HPDE6-E6E7 (cell line): ENCODE results near the gene SACS.
"Not testable (repeated sequence)": the region's sequence is repeated elsewhere in the genome, so short reads cannot be mapped to it uniquely, and the experiment has no call there.

Source experiments
- DNase-seq: peaks from one replicate; pipeline ENCODE4 v3.0.0; 2011; ENCODE audit warnings: missing footprints; ENCODE audit errors: extremely low spot score

SACS gene

DNA sequence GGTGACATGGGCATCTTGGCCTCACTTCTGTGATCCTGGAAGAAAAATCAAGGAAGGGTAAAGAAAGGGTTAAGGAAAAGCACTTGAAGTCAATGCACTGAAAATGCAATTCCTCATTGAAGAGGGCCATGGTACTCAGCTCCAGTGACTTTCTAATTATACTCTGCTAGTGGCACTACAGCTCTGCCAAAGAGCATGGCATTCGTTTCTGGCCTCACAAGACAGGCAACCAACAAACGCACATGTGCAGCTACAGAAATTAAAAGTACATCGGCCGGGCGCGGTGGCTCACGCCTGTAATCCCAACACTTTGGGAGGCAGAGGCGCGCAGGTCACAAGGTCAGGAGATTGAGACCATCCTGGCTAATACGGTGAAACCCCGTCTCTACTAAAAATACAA, 21.8 kb downstream of the SACS start:
- no peak for DNase-seq

DNA sequence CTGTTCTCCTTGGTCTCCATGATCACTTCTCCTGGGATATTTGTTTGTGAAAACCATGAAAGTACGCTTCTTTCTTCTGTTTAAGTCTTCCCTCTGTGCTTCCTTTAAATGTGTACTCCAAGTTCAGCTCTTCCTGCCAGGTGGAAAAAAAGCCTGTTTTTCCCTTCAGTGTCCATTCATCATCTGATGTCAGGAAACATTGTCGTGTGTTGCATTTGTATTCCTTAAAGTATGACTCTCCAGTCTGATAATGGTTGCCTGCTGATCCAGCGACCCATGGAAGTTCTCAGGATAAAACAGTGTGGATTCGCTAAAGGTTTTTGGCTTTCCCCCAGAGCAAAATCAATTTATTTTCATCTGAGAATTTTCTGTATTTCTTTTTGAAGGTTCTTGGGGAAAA, 22.3 kb downstream of the SACS start:
- DNase-seq = no peak

DNA sequence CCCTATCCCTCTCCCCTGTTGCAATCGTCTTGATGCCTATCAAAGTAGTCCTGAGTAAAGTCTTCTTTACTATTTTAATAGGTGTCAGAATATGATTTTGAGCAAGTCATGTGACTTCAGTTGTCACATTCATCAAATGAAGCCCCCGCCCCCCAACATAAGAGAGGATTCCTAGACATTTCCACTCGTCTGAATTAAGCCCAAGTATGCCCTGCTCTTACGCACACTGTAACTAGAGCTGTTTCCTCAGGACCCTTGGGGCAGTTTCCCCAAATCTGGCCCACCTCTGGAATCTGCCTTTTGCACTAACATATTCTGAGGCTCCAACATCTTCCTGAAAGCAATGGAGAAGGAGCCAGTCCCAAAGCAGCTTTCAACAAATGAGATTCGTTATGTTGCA, 25.5 kb downstream of the SACS start:
- DNase-seq = no peak

DNA sequence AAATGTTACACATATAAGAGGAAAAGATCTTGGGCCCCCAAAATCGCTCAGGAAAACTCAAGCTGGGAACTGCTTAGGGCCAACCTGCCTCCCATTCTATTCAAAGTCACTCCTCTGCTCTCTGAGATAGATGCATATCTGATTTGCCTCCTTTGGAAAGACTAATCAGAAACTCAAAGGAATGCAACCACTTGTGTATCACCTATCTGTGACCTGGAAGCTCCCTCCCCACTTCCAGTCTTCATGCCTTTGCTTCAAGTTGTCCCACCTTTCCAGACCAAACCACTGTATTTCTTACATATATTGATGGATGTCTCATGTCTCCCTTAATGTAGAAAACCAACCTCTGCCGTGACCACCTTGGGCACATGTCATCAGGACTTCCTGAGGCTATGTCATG, 32.3 kb downstream of the SACS start:
- not testable (repeated sequence) for DNase-seq

DNA sequence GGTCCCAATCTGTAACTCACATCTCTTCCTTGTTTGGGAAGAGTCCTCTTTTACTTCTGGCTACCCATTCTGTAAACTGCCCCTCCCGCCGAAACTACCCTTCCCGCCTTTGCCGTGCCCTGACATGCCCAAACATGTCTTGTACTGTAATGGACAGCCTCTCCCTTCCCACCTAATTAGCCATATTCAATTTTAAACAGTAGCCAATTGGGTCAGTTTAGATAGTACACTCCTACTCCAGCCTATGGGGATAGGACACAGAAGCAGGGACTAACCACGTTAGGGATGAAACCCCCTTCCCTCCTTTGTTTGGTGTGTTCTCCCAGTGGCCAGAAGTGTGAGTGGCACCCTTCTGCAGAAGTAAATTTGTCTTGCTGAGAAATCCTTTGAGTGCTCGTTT, 34.2 kb downstream of the SACS start:
- DNase-seq = no peak

DNA sequence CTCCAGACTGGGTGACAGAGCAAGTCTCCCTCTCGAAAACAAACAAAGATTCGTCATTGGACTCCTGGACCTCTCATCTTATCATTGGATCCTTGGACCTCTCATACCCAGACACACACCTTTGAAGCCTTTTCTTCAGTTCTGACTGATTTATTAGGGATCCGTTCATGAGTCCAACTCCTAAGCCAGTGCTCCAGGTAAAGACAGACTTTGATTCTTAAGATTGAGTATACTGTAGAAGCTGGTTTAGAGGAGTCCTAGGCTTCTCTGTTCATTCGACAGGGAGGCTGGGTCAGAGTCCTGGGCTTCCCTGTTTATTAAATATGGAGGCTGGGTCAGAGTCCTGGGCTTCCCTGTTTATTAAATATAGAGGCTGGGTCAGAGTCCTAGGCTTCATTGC, 38.7 kb downstream of the SACS start:
- no peak for DNase-seq

DNA sequence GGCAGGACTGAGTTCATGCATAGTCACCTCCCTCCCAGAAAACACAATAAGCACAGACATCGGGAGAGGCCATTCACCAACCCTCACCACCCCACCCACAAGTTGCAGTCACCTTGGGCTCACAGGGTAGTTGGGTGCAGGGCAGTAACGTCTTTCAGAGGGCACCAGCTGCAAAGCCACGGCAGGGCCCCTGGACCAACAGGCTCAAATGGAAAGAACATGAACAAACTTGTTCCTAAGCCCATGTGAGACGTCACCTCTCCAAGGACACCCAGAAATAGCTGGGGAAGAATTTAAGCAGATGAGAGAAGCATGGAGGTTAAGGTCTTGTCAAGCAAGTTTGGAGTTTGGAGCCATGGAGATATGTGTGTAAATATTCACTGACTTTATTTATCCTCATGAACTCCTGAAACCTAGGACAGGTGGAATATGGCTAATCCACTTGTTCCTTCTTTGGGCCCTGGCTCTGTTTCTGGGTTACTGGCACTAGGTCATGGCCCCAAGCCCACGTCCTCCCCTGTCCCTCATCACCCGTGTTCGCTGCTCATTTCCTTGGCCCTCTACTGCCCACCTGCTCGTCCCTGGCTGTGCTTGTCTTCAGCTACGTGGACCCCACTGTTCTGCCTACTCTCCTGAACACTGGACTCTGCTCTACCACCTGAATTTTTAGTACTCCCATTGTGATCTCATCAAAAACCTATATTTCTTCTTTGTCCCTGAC, 40.4 kb downstream of the SACS start:
- DNase-seq = no peak

DNA sequence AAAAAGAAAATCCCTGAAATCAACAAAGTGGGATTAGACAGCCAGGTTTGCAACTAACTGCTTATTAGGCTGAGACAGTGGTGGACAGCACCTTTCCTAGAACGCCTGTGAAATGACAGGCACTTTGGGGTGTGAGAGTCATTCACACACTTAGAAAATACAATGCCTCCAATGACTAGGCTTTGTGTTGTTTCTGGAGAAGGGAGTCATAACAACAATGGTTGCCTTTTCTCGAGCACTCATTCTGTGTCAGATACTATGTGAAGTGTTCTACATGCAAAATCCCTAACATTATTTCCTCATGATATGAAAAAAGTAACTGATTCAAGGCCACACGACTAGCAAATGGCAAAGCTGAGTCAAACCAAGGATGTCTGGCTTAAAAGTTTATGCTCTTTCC, 41.2 kb downstream of the SACS start:
- no peak for DNase-seq

DNA sequence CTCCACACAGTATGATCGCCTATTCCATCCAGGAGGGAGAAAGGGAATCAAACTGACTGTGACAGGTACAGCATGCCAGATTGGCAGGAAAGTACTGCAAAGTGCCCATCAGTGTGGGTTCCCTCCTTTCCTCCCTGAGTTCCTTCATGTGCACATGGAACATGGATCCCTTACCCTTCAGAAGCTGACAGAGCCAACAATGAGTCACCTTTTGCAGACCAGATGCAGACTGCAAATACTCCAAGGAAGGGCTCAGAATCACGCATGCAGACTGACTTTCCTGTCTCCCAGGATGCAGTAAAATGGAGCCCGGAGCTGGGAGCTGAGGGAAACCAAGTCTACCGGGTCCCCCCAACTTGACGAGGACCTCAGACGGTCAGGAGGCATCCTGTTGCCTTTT, 41.8 kb downstream of the SACS start:
- no peak for DNase-seq

DNA sequence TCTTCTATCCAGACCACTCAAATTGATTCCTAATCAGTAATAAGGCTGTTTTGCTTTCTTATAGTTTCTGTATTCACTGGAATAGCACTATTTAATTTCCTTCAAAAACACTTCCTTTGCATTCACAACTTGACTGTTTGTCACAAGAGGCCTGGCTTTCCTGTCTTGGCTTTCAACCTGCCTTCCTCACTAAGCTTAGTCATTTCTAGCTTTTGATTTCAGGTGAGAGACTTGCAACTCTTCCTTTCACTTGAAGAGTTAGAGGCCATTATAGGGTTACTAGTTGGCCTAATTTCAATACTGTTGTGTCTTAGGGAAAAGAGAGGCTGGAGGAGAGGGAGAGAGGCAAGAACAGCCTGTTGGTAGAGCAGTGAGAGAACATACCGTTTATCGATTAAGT, 47.0 kb downstream of the SACS start:
- DNase-seq = no peak

DNA sequence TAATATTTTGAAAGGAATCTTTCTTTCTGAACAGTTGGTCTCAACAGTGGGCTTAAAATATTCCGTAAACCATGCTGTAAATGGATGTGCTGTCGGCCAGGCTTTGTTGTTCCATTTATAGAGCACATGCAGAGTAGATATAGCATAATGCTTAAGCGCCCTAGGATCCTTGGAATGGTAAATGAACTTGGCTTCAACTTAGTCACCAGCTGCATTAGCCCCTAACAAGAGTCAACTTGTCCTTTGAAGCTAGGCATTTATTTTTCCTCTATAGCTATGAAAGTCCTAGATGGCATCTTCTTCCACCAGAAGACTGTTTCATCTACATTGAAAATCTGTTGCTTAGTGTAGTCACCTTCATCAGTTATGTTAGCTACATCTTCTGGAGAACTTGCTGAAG, 47.6 kb downstream of the SACS start:
- DNase-seq = no peak

DNA sequence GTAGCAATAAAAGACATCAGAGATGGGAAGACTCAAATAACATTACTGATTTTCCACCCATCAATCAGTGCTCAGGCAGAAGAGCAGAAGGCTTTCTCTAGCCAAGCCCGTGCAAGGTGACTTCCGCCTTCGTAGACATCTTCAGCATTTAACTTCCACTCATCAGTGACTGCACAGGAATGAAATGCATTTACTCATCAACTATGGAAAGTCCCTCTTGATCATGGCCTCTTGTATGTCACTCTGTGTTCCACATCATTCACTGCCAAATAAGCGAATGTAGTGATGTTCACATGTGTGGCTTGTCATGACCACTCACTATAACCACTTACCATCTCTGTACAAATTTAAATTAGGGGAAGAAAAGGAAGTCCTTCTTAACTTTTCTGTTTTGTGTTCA, 49.4 kb downstream of the SACS start:
- DNase-seq = no peak

DNA sequence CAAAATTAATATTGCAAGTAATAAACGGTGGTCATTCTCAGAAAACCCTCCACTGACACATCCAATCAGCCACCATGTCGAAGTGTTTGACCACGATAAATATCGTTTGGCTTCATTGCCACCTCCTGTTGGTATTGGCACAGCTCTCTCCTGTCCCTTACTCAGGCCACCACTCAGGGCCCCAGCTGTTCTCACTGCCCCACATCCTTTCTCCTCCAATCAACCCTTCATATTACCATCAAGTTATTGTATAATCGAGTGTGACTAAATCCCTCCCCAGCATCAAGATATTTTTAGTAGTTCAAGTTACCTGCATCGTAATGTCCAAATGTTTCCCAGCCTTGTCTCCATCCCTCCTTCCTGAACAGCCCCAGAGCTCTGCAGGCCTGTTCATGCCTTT, 50.4 kb downstream of the SACS start:
- no peak for DNase-seq

DNA sequence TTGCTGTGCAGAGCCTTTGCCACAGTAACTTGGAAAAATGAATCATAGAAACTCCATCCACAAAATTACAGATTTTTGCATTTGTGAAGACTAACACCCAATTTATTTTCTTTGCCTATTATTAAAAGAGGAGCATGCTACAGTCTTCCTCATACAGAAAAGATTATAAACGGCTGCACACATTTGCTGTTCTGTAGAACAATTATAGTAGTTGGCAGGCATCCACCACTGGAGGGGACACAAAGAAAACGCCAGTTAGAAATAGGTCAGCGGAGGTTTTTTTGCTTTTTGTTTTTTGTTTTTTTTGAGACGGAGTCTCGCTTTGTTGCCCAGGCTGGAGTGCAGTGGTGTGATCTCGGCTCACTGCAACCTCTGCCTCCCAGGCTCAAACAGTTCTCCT, 51.6 kb downstream of the SACS start:
- DNase-seq = no peak

DNA sequence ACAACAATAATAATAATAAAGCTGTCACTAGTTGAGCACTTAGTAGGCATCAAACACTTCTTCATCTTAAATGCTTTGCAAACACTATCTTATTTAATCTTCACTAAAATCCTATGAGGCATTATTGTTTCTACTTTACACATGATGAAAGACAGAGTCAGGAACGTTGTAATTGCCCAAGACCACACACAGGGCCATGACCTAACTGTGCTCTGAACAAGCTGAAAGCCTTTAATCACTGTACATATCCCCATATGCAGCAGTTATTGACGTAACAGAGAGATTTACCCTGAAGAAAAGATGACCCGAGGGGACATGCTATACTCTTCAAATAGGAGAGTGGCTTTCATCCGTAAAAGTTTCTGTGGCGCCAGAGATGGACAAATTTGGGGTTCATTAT, 53.0 kb downstream of the SACS start:
- no peak for DNase-seq

DNA sequence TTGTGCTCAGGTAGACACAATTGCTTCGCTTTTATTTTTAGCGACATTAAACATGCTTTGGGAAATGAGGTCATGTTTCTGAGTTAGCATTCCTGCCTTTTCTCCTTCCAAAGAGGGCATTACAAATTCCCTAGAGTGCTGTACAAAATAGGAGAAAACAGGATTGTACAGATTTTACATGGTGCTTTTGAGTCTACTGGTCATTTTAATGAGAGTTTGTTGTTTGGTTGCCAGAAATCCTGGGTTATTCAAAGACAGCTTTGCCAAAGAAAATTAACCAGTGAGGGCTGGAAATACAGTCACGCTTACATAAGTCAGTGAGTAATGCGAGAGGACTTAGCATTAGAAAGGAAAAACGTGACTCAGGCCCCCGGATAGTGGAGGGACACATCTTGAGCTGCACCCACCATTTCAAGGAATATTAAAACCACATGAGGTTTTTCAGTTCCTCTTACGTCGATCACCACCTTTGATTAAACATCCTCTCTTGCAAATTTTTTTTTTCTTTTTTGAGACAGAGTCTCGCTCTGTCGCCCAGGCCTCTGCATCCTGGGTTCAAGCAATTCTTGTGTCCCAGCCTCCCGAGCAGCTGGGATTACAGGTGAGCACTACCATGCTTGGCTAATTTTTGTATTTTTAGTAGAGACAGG, 55.4 kb downstream of the SACS start:
- peak; percentile 25 for DNase-seq

DNA sequence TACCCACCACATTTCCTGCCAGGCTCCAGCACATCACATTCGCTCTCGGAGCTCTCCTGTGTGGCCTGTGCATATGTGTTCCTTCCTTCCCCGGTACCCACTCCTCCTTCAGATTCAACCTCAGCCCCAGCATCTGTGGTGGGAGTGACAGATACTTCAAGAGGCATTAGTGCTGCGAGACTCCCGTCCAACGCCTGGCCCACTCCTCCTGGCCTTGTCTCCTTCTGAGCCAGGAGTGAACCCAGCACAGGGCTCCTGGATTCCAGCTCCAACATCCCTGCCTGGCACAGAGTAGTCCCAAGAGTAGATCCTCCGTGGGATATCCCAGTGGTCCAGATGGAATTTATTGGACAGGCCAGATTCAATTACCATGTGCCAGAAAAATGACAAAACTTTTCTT, 55.9 kb downstream of the SACS start:
- DNase-seq = no peak

DNA sequence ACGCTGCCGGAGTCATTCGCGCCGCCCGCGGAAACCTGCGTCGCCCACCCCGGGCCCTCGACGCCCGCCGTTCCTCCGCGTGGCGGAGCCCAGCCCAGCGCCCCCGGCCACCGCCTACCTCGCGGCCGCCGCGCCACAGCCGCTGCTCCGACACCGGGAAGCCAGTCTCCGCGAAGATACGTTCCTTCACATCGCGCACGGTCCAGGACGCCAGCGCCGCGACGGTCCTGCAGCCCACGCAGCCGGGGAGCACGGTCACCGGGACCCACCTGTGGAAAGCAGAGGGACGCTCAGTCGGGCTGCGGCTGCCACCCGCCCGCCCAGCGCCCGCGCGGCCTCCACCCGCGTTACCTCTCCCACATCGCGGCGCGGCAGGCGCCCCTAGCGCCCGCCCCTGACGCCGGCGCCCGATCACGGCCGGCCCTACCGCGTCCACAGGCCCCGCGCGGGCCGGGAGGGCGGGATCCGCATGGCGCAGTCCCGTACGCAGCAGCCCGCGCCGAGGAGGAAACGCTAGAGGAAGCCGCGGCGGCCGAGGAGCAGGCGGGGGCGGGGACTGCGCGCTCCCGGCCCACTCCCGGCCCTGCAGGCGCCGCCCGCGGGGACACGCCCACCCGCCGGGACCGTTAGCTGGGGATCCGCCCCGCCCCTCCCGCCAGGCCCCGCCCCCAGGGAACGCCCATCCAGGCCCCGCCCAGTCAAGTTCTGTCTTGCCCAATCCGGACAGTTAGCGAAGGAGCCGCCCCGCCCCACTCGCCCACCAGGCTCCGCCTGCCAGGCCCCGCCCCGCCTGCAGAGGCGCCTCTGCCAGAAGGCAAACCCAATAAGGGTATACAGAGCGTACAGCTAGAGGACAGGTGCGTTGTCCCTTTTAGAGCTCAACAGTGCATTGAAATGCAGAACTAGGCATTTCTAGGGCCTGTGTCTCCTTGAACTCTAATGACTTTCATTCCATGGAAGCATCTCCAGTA, 58.2 kb downstream of the SACS start:
- DNase-seq = peak; percentile 26

DNA sequence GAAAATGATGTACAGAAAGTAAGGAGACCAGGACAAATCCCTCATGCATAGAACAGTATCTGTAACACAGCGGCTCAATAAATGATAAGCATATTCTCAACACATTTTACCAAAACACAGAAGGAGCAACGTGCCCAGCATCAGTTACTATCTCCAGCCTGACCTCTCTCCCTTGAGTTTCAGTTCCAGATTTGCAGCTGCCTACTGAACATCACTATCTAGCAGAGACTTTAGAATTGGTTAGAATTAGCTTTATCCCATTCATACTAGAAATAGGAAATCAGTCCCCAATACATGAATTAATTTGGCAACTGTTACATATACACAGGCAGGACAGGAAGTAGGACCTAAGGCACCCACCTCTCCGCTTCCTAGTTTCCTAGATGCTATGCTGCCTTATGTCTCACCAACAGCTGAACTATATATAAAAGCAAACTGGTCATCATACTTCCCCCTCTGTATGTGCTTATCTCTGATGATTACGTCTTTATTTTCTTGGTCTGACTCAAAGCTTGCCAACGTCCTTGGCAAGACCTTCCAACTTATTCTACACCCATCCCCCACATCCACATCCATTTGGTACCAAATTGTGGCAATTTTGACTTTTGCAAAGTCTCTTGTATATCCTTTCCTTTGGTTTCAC, 61.1 kb downstream of the SACS start:
- no peak for DNase-seq

DNA sequence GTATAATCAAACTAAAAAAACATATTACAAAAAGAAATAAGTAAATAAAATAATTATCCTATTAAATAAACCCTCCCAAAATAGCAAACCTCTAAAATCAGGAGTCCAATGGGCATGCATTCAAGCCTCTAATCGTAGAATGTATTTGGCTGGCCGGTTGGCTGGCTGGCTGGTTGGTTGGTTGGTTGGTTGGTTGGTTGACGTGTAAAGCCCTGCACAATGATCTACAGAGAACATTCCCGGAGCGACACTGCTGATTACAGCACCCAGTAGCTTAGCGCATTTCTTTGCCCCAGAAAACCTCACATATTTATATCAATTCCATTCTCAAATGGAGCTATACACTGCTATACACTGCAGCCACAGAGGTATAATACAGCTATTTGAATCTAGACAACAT, 65.6 kb downstream of the SACS start:
- DNase-seq = no peak

DNA sequence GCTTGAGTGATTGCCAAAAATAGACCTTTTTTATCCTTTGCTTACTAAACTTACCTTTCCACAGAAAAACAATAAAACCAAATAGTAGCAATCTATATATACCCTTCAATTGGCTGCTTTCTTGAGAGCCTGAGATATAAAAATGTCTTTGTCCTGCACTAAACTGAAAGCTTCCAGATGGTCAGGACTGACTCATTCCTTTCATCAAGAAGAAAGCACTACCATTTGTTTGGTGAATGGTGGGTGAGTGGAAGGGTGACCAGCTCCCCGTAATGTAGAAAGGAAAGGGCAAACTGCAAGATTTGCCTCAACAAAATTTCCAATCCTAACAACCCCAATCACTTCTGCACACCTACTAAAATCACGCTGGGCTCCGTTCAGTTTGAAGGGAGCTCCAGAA, 67.8 kb downstream of the SACS start:
- no peak for DNase-seq

DNA sequence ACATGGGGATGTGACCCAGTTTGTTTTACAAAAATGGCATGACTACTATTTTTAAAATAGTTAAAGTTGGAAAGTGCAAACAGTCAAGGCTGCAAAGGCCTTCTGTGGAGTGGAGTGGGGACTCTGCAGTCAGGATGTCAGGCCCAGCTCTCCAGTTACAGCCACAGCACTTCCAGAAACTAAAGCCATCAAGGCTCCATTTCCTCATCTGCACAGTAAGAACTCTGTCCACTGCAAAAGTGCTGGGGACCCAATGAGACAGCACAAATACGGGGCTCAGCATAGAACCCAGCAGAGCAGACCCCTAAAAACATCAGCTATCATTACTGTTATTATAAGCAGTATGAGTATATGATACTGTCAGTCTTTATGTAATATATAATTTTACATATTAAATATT, 73.6 kb downstream of the SACS start:
- DNase-seq = no peak
